Gastroesophageal sphincter (tissue), 3 donors: Measurements from ENCODE around the gene ADAMTS7.

ENCODE experiments used
- EP300 ChIP-seq: sonication (generic); formaldehyde crosslinking; IDR thresholded peaks from one replicate; pipeline ENCODE4 v1.6.1; 2017; ENCODE audit warnings: antibody characterized with exemption, mild to moderate bottlenecking
- POLR2A ChIP-seq, 2 donors: fragments of 450-650 bp; IDR thresholded peaks; one replicate each; pipeline ENCODE4 v1.6.1; 2017; ENCODE audit warnings: antibody characterized with exemption in 2 of 2, mild to moderate bottlenecking in 2 of 2, moderate library complexity in 1 of 2
- POLR2AphosphoS5 ChIP-seq: sonication (generic); formaldehyde crosslinking; IDR thresholded peaks from one replicate; pipeline ENCODE4 v1.6.1; 2017; ENCODE audit warnings: antibody characterized with exemption
- TF ChIP-seq, protein P1 (sequence below), 4 experiments: fragments of 200-600 bp in 2 of 4; fragments of 450-650 bp in 2 of 4; sonication (generic) in 1 of 4; IDR thresholded peaks; one replicate each; pipeline ENCODE4 v1.5.1; 2017 to 2019; ENCODE audit warnings: antibody characterized with exemption in 4 of 4, mild to moderate bottlenecking in 2 of 4, moderate library complexity in 2 of 4

- TF ChIP-seq, protein P1, sequence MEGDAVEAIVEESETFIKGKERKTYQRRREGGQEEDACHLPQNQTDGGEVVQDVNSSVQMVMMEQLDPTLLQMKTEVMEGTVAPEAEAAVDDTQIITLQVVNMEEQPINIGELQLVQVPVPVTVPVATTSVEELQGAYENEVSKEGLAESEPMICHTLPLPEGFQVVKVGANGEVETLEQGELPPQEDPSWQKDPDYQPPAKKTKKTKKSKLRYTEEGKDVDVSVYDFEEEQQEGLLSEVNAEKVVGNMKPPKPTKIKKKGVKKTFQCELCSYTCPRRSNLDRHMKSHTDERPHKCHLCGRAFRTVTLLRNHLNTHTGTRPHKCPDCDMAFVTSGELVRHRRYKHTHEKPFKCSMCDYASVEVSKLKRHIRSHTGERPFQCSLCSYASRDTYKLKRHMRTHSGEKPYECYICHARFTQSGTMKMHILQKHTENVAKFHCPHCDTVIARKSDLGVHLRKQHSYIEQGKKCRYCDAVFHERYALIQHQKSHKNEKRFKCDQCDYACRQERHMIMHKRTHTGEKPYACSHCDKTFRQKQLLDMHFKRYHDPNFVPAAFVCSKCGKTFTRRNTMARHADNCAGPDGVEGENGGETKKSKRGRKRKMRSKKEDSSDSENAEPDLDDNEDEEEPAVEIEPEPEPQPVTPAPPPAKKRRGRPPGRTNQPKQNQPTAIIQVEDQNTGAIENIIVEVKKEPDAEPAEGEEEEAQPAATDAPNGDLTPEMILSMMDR (IDR thresholded peaks at IDR 0.05): no peak
- TF ChIP-seq EP300: no peak
- TF ChIP-seq POLR2A (IDR thresholded peaks at IDR 0.05): no peak
- no peak for TF ChIP-seq POLR2AphosphoS5
Observed at GRCh38 chr15:78772738-78773137, 38.5 kb downstream of the ADAMTS7 start.
